Stimulated activated CD4-positive, alpha-beta T cell treated with anti-CD3 and anti-CD28 coated beads, TNF-alpha, amount 100 ng/mL, for 24 hours (primary cell): ENCODE data around the gene NUDT22.

Experiments used
- DNase-seq, 3 experiments: peaks; one replicate each; pipeline ENCODE4 v3.0.0-alpha.2; 2020; ENCODE audit warnings: low read depth in 3 of 3

Gene NUDT22

DNA sequence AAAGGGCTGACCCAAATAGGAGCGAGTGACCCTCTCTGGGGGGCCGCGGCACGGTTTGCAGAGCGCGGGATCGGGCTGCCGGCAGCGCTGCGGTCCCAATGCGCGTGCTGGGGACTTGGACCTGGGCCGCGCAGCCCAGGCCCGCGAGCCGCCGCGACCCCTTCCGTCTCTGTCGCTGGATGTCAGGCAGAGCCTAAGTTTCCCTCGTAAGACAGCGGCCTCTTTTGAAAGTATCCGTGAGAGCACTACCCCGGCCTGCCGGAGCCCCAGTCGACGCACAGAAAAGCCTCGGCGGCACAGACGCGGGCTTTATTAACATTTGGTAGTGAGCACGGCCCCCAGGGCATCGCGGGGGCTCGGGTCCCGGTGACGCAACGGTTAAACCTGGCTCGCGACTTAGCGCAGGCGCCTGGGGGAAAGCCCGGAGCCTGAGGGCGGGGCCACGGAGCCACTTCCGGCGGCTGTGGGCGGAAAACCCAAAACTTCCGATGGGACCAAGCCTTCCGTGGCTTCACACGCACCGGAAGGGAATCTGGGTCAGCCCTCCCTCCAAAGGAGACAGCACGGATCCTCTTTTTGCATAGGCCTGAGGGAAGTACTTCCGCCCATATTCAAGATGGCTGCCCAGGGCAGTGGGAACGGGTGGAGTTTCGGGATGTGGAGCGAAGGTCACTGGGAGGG lies 43.6 kb downstream of the NUDT22 start:
- DNase-seq = peak; percentile 97 to 98 (median 98)

DNA sequence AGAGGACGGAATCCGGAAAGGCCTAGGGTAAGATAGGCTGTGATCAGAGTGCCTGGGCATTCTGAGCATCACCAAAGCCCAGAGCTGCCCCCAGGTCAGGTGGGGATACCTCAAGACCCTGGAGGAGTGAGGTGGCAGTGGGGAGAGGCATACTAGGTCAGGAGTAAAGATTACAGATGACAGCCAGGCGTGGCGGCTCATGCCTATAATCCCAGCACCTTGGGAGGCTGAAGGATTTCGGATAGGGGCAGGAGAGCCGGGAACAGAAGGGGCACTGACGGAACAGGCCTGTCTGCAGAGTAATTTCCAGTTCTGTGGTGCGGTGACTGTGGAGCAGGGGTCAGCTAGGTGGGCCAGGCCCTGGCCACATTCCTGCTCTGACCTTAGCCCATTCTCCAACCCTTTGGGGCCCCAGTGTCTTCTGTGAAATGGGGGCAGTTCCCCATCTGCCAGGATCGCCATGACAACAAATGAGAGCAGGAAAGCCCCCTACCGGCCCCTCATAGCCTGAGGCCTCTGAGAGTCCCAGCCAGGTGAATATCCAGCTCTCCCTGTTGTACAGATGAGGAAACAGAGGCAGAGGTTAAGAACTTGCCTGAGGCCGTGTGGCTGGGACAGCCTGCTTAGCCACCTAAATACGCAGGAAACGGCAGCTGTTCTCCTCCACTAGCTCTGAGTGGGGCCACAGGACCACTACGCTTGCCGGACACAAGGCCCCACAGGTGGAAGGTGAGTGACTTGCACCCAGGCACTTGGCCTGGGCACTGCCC lies 49.1 kb downstream of the NUDT22 start:
- no peak for DNase-seq

DNA sequence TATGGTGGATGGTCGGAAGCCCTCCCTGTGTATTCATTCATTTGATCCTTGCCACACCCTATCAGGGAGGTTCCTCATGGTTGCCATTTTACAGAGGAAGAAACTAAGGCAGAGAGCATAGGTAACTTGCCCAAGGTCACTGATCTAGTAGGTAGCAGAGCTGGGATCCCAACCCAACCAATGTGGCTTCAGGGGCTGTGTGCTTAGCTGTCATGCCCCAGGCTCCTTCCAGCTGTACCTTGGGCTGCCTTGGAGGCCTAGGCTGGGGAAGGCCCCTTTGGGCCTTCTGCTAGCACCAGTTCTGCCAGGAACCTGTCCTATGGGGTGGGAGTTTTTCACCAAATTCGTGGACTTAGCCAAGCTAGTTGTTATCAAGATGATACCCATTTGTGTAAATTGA lies 49.8 kb downstream of the NUDT22 start:
- DNase-seq = no peak

DNA sequence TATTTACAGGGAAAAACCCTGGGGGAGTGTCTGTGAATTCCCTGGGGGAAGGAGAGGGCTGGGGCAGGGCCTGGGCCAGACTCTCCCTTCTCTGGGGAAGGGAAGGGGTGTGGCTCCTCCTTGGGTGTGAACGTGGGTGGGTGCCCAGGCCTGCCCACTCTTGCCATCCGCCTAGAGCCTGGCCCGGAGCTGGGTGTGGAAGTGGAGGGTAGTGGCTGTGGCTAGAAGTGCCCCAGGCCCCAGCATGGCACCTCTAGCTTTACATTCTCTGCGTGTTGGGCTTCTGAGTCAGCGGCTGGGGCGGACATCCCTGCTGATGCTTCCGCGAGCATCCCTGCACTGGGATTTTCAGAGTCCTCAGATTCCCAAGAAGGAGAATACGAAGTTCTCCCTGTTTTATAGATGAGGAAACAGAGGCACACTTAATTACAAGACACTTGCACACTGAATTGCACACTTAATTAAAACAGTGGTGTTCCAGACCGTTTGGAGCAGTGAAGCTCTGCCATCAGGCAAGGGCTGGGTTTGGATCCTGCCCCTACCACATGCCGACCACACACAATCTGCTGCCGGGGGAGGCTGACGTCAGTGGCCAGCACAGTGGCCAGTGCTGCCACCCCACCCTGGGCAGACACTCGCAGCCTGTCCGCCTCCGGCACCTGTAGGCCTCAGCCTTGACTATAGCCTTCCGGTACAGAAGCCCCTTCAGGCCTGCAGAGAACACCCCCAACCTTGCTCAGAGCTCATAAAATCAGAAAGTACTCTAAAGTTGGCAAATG lies 50.8 kb downstream of the NUDT22 start:
- no peak for DNase-seq

DNA sequence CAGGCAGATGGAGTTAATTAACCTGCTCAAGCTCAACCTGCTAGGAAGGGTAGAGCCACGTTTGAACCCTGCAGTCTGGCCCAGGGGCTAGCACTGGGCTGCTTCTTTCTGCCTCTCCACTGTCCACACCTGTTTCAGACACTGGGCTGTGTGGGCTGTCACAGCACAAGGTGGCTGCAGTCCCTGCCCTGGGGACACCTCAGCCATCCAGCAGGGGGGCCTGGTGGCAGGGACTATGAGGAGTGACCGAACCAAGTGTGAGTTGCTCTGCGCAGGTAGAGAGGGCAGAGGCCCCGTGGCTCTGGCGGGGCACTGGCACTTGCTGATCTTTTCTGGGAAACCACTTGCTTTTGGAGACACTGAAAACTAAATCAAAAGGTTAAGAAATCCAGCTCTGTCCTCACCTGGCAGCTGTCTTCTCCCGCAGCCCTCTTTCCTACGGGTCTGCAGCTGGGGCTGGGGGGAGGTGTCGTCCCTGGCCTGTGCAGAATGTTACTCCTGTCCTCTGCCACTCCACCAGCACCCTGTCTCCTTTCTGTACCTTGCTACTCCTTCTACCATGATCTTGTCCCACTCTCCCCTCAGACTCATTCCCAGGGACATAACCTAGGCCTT lies 52.6 kb downstream of the NUDT22 start:
- DNase-seq = no peak
